ENCODE data around the gene UGT1A9. TPM values are rescaled to one million over a fixed set of nuclear protein-coding genes. Genes with fewer than 3 reads are reported as not detected.
"Not testable (repeated sequence)": the region's sequence is repeated elsewhere in the genome, so short reads cannot be mapped to it uniquely, and the experiment has no call there.

UGT1A9 gene
- total RNA-seq (9.6 and 9.8 TPM in 2 replicates), polyA plus RNA-seq (2.1 and 12.6 TPM in 2 replicates)

- Histone ChIP-seq H4K20me1 (ENCODE audit: insufficient read depth, poor library complexity, severe bottlenecking) (no peaks in the 10 kb centered on the region), H3K4me1 (ENCODE audit: insufficient read depth) (no peaks in the 10 kb centered on the region), H3K27ac (no peak within 1 kb of the TSS), H3K36me3 (replicated peaks; ENCODE audit: insufficient read depth, low read depth) (no peaks in the 10 kb centered on the region), H2AFZ (no peak within 1 kb of the TSS), H3K79me2 (no peaks in the 10 kb centered on the region), H3K27me3 (no peaks in the 10 kb centered on the region), H3K9me2 (replicated peaks; ENCODE audit: insufficient read depth) (no peaks in the 10 kb centered on the region), H3K9me3 (ENCODE audit: low read depth) (no peaks in the 10 kb centered on the region), H3K4me3 (no peak within 1 kb of the TSS), H3K4me2 (no peak within 1 kb of the TSS)
- WGBS (ENCODE audit: low lambda C conversion rate, missing lambda C conversion rate) = 89% methylated on average over 5 of the region's 5 CpGs
- no peak for DNase-seq (ENCODE audit: low spot score)
- TF ChIP-seq EZH2 (IDR thresholded peaks at IDR 0.05; ENCODE audit: borderline replicate concordance) (no peak), EZH2phosphoT487 (IDR thresholded peaks at IDR 0.05; ENCODE audit: low read depth, severe bottlenecking, unreplicated experiment) (no peak), CTCF (IDR thresholded peaks at IDR 0.05; ENCODE audit: poor library complexity) (no peak)
Measured at GRCh38 chr2:233671290-233672161, at the start of gene UGT1A9. Gene UGT1A9, plus strand, starts transcription at chr2:233671898. Its CDS starts 37 bp downstream, at chr2:233671935.

GRCh38 chr2:233627331-233628025, 44.2 kb upstream of the UGT1A9 start:
- no peaks in the 10 kb centered on the region for H3K4me1 ChIP-seq (ENCODE audit: insufficient read depth)
- TF ChIP-seq EZH2phosphoT487 (IDR thresholded peaks at IDR 0.05; ENCODE audit: low read depth, severe bottlenecking, unreplicated experiment) = no peak
- no peak for TF ChIP-seq CTCF (IDR thresholded peaks at IDR 0.05; ENCODE audit: poor library complexity)
- WGBS (ENCODE audit: low lambda C conversion rate, missing lambda C conversion rate) = 48% methylated on average over 5 of the region's 5 CpGs

GRCh38 chr2:233636306-233636705, 35.4 kb upstream of the UGT1A9 start, which contains the start of gene UGT1A10:
Gene UGT1A10, plus strand, starts transcription at chr2:233636448. Its CDS starts 75 bp downstream, at chr2:233636523.
- not testable (repeated sequence) for H2AFZ ChIP-seq; H3K9me3 ChIP-seq (ENCODE audit: low read depth); DNase-seq (ENCODE audit: low spot score); H4K20me1 ChIP-seq (ENCODE audit: insufficient read depth, poor library complexity, severe bottlenecking); H3K4me2 ChIP-seq; H3K79me2 ChIP-seq; H3K4me1 ChIP-seq (ENCODE audit: insufficient read depth); H3K27ac ChIP-seq; H3K9me2 ChIP-seq (replicated peaks; ENCODE audit: insufficient read depth); H3K27me3 ChIP-seq; H3K36me3 ChIP-seq (replicated peaks; ENCODE audit: insufficient read depth, low read depth); H3K4me3 ChIP-seq
- WGBS (ENCODE audit: low lambda C conversion rate, missing lambda C conversion rate) = 91% methylated on average over 10 of the region's 10 CpGs

More at GRCh38 chr2:233627331-233628025, 44.2 kb upstream of the UGT1A9 start:
- Histone ChIP-seq H3K9me3 (ENCODE audit: low read depth) (no peaks in the 10 kb centered on the region), H3K36me3 (replicated peaks; ENCODE audit: insufficient read depth, low read depth) (no peaks in the 10 kb centered on the region), H3K4me3 (no peak overlapping the region), H3K27me3 (peaks cover 6% of the 10 kb centered on the region), H4K20me1 (ENCODE audit: insufficient read depth, poor library complexity, severe bottlenecking) (no peaks in the 10 kb centered on the region), H3K79me2 (no peaks in the 10 kb centered on the region), H3K27ac (no peak overlapping the region), H3K4me2 (no peak overlapping the region), H3K9me2 (replicated peaks; ENCODE audit: insufficient read depth) (no peaks in the 10 kb centered on the region), H2AFZ (no peak overlapping the region)
- no peak for DNase-seq (ENCODE audit: low spot score)

GRCh38 chr2:233638836-233639235, 32.9 kb upstream of the UGT1A9 start:
- Histone ChIP-seq H3K9me3 (ENCODE audit: low read depth) (no peaks in the 10 kb centered on the region), H3K27me3 (no peaks in the 10 kb centered on the region), H3K4me2 (no peak overlapping the region), H3K27ac (no peak overlapping the region), H3K4me1 (ENCODE audit: insufficient read depth) (no peaks in the 10 kb centered on the region), H3K9me2 (replicated peaks; ENCODE audit: insufficient read depth) (no peaks in the 10 kb centered on the region), H4K20me1 (ENCODE audit: insufficient read depth, poor library complexity, severe bottlenecking) (no peaks in the 10 kb centered on the region), H3K4me3 (no peak overlapping the region), H2AFZ (no peak overlapping the region), H3K36me3 (replicated peaks; ENCODE audit: insufficient read depth, low read depth) (no peaks in the 10 kb centered on the region), H3K79me2 (no peaks in the 10 kb centered on the region)
- TF ChIP-seq EZH2 (IDR thresholded peaks at IDR 0.05; ENCODE audit: borderline replicate concordance) (no peak), EZH2phosphoT487 (IDR thresholded peaks at IDR 0.05; ENCODE audit: low read depth, severe bottlenecking, unreplicated experiment) (no peak), CTCF (IDR thresholded peaks at IDR 0.05; ENCODE audit: poor library complexity) (no peak)
- 82% methylated on average over 5 of the region's 5 CpGs for WGBS (ENCODE audit: low lambda C conversion rate, missing lambda C conversion rate)
- DNase-seq (ENCODE audit: low spot score) = no peak

All from hepatocyte (in vitro differentiated cells).